A549 (cell line): ENCODE measurements around the gene KDELR3.

Experiments
- CHD2 ChIP-seq: fragments of 150-350 bp; IDR thresholded peaks from 2 replicates; pipeline ENCODE4 v1.6.1; 2014; ENCODE audit warnings: low read length; ENCODE audit not compliant: partially characterized antibody
- CTCF ChIP-seq: fragments of >200 bp; sonication (Bioruptor Twin); formaldehyde crosslinking; IDR thresholded peaks from 3 replicates; pipeline ENCODE4 v1.5.1; 2016
- FOXS1 ChIP-seq: fragments of 250-450 bp; sonication (Bioruptor Pico); IDR thresholded peaks from 2 replicates; pipeline ENCODE4 v1.5.0; 2020; ENCODE audit warnings: mild to moderate bottlenecking, moderate library complexity
- GATA3 ChIP-seq: IDR thresholded peaks from 2 replicates; pipeline ENCODE4 v1.6.1; 2012; ENCODE audit warnings: borderline replicate concordance
- MAX ChIP-seq: IDR thresholded peaks from 2 replicates; pipeline ENCODE4 v1.6.1; 2012
- POLR2A ChIP-seq: IDR thresholded peaks from 2 replicates; pipeline ENCODE4 v1.6.1; 2012; ENCODE audit warnings: mild to moderate bottlenecking, low read length
- POLR2AphosphoS2 ChIP-seq: conservative IDR thresholded peaks from 2 replicates; pipeline ENCODE4 v1.6.1; 2012; ENCODE audit warnings: low read length, improper control_type of control experiment, inconsistent platforms
- RAD21 ChIP-seq, 2 experiments: fragments of >200 bp in 1 of 2; sonication (Bioruptor Twin) in 1 of 2; formaldehyde crosslinking in 1 of 2; IDR thresholded peaks in 1 of 2; conservative IDR thresholded peaks in 1 of 2; 2 replicates in 1 of 2; 3 replicates in 1 of 2; pipeline ENCODE4 v1.6.1; 2012 to 2018; ENCODE audit warnings: inconsistent platforms in 1 of 2
- RFX5 ChIP-seq: fragments of 450-650 bp; IDR thresholded peaks from 2 replicates; pipeline ENCODE4 v1.7.1; 2014; ENCODE audit warnings: antibody characterized with exemption, mild to moderate bottlenecking, moderate library complexity
- RNF2 ChIP-seq: fragments of 200-600 bp; sonication (generic); IDR thresholded peaks from 2 replicates; pipeline ENCODE4 v1.6.1; 2016; ENCODE audit warnings: low read depth, mild to moderate bottlenecking, antibody characterized with exemption, moderate library complexity, borderline replicate concordance
- SREBF2 ChIP-seq: fragments of 450-650 bp; IDR thresholded peaks from 2 replicates; pipeline ENCODE4 v1.6.1; 2014; ENCODE audit warnings: mild to moderate bottlenecking, moderate library complexity
- ZC3H11A ChIP-seq: fragments of 450-650 bp; IDR thresholded peaks from 2 replicates; pipeline ENCODE4 v1.6.1; 2014; ENCODE audit warnings: antibody characterized with exemption, mild to moderate bottlenecking

- TF ChIP-seq CTCF: no peak
- TF ChIP-seq POLR2A: no peak
- no peak for TF ChIP-seq FOXS1 (CRISPR knock-in tag)
- TF ChIP-seq CHD2: no peak
- no peak for TF ChIP-seq POLR2AphosphoS2
- TF ChIP-seq RFX5: no peak
- no peak for TF ChIP-seq RAD21 (conservative IDR thresholded peaks at IDR 0.05 in 1 of 2, IDR thresholded peaks at IDR 0.05 in 1 of 2)
- no peak for TF ChIP-seq SREBF2
- TF ChIP-seq ZC3H11A: no peak
- TF ChIP-seq RNF2: no peak
- TF ChIP-seq GATA3: no peak
- TF ChIP-seq MAX: no peak
Measured at GRCh38 chr22:38460426-38460840, 7.5 kb upstream of the KDELR3 start.
